A673 (cell line): ENCODE data around the gene CNTNAP4.

Experiments used
- EZH2 ChIP-seq: fragments of 200-600 bp; sonication (generic); IDR thresholded peaks from 2 replicates; pipeline ENCODE4 v1.6.1; 2017; ENCODE audit warnings: borderline replicate concordance, low read depth, mild to moderate bottlenecking, mixed read lengths, antibody characterized with exemption, low read length; ENCODE audit not compliant: poor library complexity, severe bottlenecking
- TF ChIP-seq, protein P1 (sequence below): fragments of 300-800, 200-600 bp; sonication (generic); conservative IDR thresholded peaks from 2 replicates; pipeline ENCODE4 v1.5.1; 2017; ENCODE audit warnings: low read depth, mild to moderate bottlenecking, antibody characterized with exemption, low read length, moderate library complexity, mixed read lengths

GRCh38 chr16:76464955-76465620 lies 187.9 kb downstream of the CNTNAP4 start:
- TF ChIP-seq, protein P1, sequence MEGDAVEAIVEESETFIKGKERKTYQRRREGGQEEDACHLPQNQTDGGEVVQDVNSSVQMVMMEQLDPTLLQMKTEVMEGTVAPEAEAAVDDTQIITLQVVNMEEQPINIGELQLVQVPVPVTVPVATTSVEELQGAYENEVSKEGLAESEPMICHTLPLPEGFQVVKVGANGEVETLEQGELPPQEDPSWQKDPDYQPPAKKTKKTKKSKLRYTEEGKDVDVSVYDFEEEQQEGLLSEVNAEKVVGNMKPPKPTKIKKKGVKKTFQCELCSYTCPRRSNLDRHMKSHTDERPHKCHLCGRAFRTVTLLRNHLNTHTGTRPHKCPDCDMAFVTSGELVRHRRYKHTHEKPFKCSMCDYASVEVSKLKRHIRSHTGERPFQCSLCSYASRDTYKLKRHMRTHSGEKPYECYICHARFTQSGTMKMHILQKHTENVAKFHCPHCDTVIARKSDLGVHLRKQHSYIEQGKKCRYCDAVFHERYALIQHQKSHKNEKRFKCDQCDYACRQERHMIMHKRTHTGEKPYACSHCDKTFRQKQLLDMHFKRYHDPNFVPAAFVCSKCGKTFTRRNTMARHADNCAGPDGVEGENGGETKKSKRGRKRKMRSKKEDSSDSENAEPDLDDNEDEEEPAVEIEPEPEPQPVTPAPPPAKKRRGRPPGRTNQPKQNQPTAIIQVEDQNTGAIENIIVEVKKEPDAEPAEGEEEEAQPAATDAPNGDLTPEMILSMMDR: no peak
- TF ChIP-seq EZH2: no peak
